Astrocyte of the cerebellum (primary cell): ENCODE results near the gene NELFA.
A peak's percentile ranks its signal among the peaks of the same experiment; 100 is the strongest.

Experiments used
- DNase-seq: peaks from one replicate; pipeline ENCODE4 v3.0.0-alpha.2; 2011; ENCODE audit warnings: low read depth
- H3K4me3 ChIP-seq: 2 replicates; pipeline ENCODE4 v1.5.1; 2011; ENCODE audit warnings: mild to moderate bottlenecking, low read depth, low read length, moderate library complexity
- CTCF ChIP-seq: IDR thresholded peaks from 2 replicates; pipeline ENCODE4 v1.5.1; 2012; ENCODE audit warnings: low read length, low read depth, moderate library complexity, mild to moderate bottlenecking; ENCODE audit errors: missing control alignments
- in situ Hi-C: cut with HindIII; loops from 2 replicates; pipeline ENCODE4 v1.10.0; 2017; ENCODE audit warnings: low sequenced_read_pairs

The NELFA gene

GRCh38 chr4:1993169-1993516 is 15.6 kb downstream of the NELFA start:
- in situ Hi-C loops, result no loop called here
- TF ChIP-seq CTCF, result no peak
- no peak for DNase-seq
- H3K4me3 ChIP-seq, result no peak overlapping the region

GRCh38 chr4:1992468-1993168 is 16.2 kb downstream of the NELFA start:
- in situ Hi-C loops, result no loop called here
- peak; percentile 29 for TF ChIP-seq CTCF
- H3K4me3 ChIP-seq, result no peak overlapping the region
- no peak for DNase-seq

GRCh38 chr4:1991596-1992434 is 17.0 kb downstream of the NELFA start:
- no peak for DNase-seq
- in situ Hi-C loops, result no loop called here
- no peak for TF ChIP-seq CTCF
- no peak overlapping the region for H3K4me3 ChIP-seq

- no peak for TF ChIP-seq CTCF
- H3K4me3 ChIP-seq, result no peak overlapping the region
- in situ Hi-C loops, result no loop called here
- no peak for DNase-seq
Observed at GRCh38 chr4:1991087-1991486, 17.7 kb downstream of the NELFA start.

GRCh38 chr4:1990676-1991075 is 18.1 kb downstream of the NELFA start:
- DNase-seq, result no peak
- TF ChIP-seq CTCF, result no peak
- in situ Hi-C loops, result no loop called here
- H3K4me3 ChIP-seq, result no peak overlapping the region

- in situ Hi-C loops, result no loop called here
- TF ChIP-seq CTCF, result no peak
- no peak for DNase-seq
- no peak overlapping the region for H3K4me3 ChIP-seq
Observed at GRCh38 chr4:1990348-1990645, 18.5 kb downstream of the NELFA start.
